Activated T-helper 1 cell treated with Interleukin-2 at 50 U/mL for 16 hours (primary cell): Measurements from ENCODE around the gene ST3GAL5.

Source experiments
- DNase-seq: peaks from one replicate; pipeline ENCODE4 v3.0.0-alpha.2; 2020; ENCODE audit warnings: low read depth

ST3GAL5 gene

GRCh38 chr2:85790032-85790431 lies 98.8 kb downstream of the ST3GAL5 start:
- DNase-seq: no peak

GRCh38 chr2:85789271-85789670 lies 99.5 kb downstream of the ST3GAL5 start:
- no peak for DNase-seq

- no peak for DNase-seq
Measured at GRCh38 chr2:85788603-85789002, 100.2 kb downstream of the ST3GAL5 start.

- DNase-seq: no peak
Measured at GRCh38 chr2:85787981-85788340, 100.8 kb downstream of the ST3GAL5 start.

GRCh38 chr2:85787282-85787980 lies 101.4 kb downstream of the ST3GAL5 start:
- no peak for DNase-seq
